Caco-2 (cell line): Measurements from ENCODE around the gene TDP2. TPM values are rescaled to one million over a fixed set of nuclear protein-coding genes. Genes with fewer than 3 reads are reported as not detected.
"Not testable (repeated sequence)": the region's sequence is repeated elsewhere in the genome, so short reads cannot be mapped to it uniquely, and the experiment has no call there.

Experiments used
- BruUV-seq: library from RNA; stranded (reverse); fragments of 400-500 nt; replicated peaks from 2 replicates; lab custom pipeline; 2021; lab: Mats Ljungman, UMichigan
- CTCF ChIA-PET: fragments of 300-600 bp; sonication (Branson Sonifier 250); formaldehyde crosslinking; loops from one replicate; lab custom pipeline; 2022; ENCODE audit warnings: antibody characterized with exemption; lab: Charles Lee
- POLR2A ChIA-PET: fragments of 300-600 bp; sonication (Branson Sonifier 250); formaldehyde crosslinking; loops from one replicate; lab custom pipeline; 2022; ENCODE audit warnings: antibody characterized with exemption; lab: Charles Lee
- DNase-seq, 2 experiments: peaks; one replicate each; pipeline versions ENCODE4 v3.0.0 to v3.0.0-alpha.2; 2020 to 2022
- H3K27me3 ChIP-seq: replicated peaks from 2 replicates; pipeline ENCODE4 v1.6.0; 2011; ENCODE audit warnings: low read length; ENCODE audit not compliant: control insufficient read depth, insufficient read depth
- H3K36me3 ChIP-seq: 2 replicates; pipeline ENCODE4 v1.5.1; 2011; ENCODE audit warnings: low read length; ENCODE audit not compliant: control insufficient read depth, insufficient read depth
- H3K4me1 ChIP-seq: fragments of 250-450 bp; sonication (Bioruptor Pico); 2 replicates; pipeline ENCODE4 v1.5.1; 2020; ENCODE audit warnings: mild to moderate bottlenecking
- H3K4me3 ChIP-seq: 2 replicates; pipeline ENCODE4 v1.5.1; 2011; ENCODE audit warnings: low read depth, mild to moderate bottlenecking, control low read depth, low read length
- H3K9me3 ChIP-seq: fragments of 250-450 bp; sonication (Bioruptor Pico); 2 replicates; pipeline ENCODE4 v1.5.1; 2020; ENCODE audit warnings: mild to moderate bottlenecking, moderate library complexity
- H3K27ac Mint-ChIP-seq: one replicate; pipeline ENCODE4 v1.8.0; 2022; ENCODE audit warnings: mixed read lengths; ENCODE audit not compliant: unreplicated experiment
- H3K27me3 Mint-ChIP-seq: one replicate; pipeline ENCODE4 v1.8.0; 2022; ENCODE audit warnings: mixed read lengths; ENCODE audit not compliant: insufficient read depth, unreplicated experiment
- H3K36me3 Mint-ChIP-seq: one replicate; pipeline ENCODE4 v1.8.0; 2022; ENCODE audit warnings: mild to moderate bottlenecking, mixed read lengths; ENCODE audit not compliant: insufficient read depth, unreplicated experiment
- H3K4me1 Mint-ChIP-seq: one replicate; pipeline ENCODE4 v1.8.0; 2022; ENCODE audit warnings: low read depth, mixed read lengths; ENCODE audit not compliant: unreplicated experiment
- H3K4me3 Mint-ChIP-seq: one replicate; pipeline ENCODE4 v1.8.0; 2022; ENCODE audit warnings: mild to moderate bottlenecking, moderate library complexity, mixed read lengths; ENCODE audit not compliant: unreplicated experiment
- H3K9me3 Mint-ChIP-seq: one replicate; pipeline ENCODE4 v1.8.0; 2022; ENCODE audit warnings: mixed read lengths; ENCODE audit not compliant: unreplicated experiment
- intact Hi-C: fragments of 100-400 bp; cut with micrococcal nuclease; formaldehyde crosslinking; loops from one replicate; pipeline ENCODE4 v1.10.0; 2022; ENCODE audit not compliant: unreplicated experiment
- total RNA-seq: library from RNA; stranded (reverse); gene quantifications from 2 replicates; pipeline ENCODE4 v1.2.3, GENCODE V29; 2022
- TF ChIP-seq, protein P1 (sequence below), 2 experiments: fragments of 200-600 bp in 1 of 2; IDR thresholded peaks; 1 replicate in 1 of 2; 2 replicates in 1 of 2; pipeline versions ENCODE4 v1.5.1 to v1.8.0; 2011 to 2022; ENCODE audit warnings: antibody characterized with exemption in 1 of 2, control low read depth in 1 of 2, inconsistent platforms in 1 of 2, low read depth in 1 of 2, low read length in 1 of 2, mild to moderate bottlenecking in 1 of 2, moderate library complexity in 1 of 2; ENCODE audit not compliant: insufficient read depth in 1 of 2, severe bottlenecking in 1 of 2, unreplicated experiment in 1 of 2

Gene TDP2
- total RNA-seq, 1 experiment from 2014 or later: 46.7 TPM

DNA sequence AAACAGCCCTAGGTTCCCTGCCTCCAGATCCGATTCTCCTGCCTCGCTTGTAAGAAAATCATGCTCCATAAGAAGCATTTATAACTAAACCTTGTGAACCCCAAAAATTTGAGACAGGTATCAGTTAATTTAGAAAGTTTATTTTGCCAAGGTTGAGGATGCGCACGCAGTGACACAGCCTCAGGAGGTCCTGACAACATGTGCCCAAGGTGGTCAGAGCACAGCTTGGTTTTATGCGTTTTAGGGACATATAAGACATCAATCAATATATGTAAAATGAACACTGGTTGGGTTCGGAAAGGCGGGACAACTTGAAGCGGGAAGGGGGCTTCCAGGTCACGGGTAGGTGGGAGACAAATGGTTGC is 2.3 kb upstream of the TDP2 start:
- Mint-ChIP-seq H3K36me3 (peaks cover 41% of the 10 kb centered on the region), H3K27me3 (no peaks in the 10 kb centered on the region), H3K9me3 (no peaks in the 10 kb centered on the region), H3K4me3 (peak overlapping the region; percentile 85), H3K4me1 (peaks cover 18% of the 10 kb centered on the region), H3K27ac (peak overlapping the region; percentile 94)
- Histone ChIP-seq H3K4me3 (no peak overlapping the region), H3K36me3 (no peaks in the 10 kb centered on the region), H3K4me1 (peaks cover 12% of the 10 kb centered on the region), H3K27me3 (no peaks in the 10 kb centered on the region), H3K9me3 (peaks cover 23% of the 10 kb centered on the region)
- TF ChIP-seq, protein P1, sequence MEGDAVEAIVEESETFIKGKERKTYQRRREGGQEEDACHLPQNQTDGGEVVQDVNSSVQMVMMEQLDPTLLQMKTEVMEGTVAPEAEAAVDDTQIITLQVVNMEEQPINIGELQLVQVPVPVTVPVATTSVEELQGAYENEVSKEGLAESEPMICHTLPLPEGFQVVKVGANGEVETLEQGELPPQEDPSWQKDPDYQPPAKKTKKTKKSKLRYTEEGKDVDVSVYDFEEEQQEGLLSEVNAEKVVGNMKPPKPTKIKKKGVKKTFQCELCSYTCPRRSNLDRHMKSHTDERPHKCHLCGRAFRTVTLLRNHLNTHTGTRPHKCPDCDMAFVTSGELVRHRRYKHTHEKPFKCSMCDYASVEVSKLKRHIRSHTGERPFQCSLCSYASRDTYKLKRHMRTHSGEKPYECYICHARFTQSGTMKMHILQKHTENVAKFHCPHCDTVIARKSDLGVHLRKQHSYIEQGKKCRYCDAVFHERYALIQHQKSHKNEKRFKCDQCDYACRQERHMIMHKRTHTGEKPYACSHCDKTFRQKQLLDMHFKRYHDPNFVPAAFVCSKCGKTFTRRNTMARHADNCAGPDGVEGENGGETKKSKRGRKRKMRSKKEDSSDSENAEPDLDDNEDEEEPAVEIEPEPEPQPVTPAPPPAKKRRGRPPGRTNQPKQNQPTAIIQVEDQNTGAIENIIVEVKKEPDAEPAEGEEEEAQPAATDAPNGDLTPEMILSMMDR (IDR thresholded peaks at IDR 0.05; ENCODE audit: insufficient read depth in 1 of 2, low read depth in 1 of 2, low read length in 1 of 2, severe bottlenecking in 1 of 2, unreplicated experiment in 1 of 2): no peak
- DNase-seq: no peak
- POLR2A ChIA-PET: no interaction called here
- intact Hi-C loops: no loop called here
- CTCF ChIA-PET: interaction anchor here (1.3 kb wide), 1 partner anchor 88 kb away, joined by 3 read pairs; no protein-coding TSS in a partner anchor
- BruUV-seq: no TSS peak

DNA sequence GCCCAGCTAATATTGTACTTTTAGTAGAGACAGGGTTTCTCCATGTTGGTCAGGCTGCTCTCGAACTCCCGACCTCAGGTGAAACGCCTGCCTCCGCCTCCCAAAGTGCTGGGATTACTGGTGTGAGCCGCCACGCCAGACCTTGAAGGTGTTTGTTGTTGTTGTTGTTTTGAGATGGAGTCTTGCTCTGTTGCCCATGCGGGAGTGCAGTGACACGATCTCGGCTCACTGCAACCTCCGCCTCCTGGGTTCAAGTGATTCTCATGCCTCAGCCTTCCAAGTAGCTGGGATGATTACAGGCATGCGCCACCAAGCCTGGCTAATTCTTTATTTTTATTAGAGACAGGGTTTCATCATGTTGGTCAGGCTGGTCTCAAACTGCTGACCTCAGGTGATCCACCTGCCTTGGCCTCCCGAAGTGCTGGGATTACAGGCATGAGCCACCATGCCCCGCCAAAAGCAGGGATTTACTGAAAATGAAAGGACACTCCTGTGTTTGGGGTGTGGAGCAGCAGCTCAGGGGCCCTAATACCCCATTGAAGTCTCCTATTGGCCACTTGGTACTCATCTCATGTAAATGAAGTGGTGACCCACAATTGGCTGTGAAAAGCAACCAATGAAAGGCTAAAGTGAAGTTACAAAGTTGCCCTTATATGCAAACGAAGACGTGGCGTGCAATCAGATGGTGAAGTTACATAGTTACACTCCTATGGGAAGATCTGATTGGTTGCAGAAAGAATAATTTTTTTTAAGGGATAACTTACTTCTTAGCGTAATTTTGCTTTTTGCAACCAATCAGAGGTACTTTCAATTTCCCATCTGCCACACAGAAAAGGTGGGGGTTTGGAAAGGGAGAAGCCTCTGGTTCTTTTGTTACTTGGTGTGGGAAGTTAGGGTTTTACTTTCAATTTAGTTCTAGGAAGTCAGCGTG is 1.6 kb upstream of the TDP2 start:
- H3K27me3 Mint-ChIP-seq, H3K27me3 ChIP-seq, H3K36me3 ChIP-seq, H3K9me3 Mint-ChIP-seq, BruUV-seq, intact Hi-C loops, POLR2A ChIA-PET: not testable (repeated sequence)
- Histone ChIP-seq H3K9me3 (peaks cover 16% of the 10 kb centered on the region), H3K4me3 (peak overlapping the region; percentile 90), H3K4me1 (peaks cover 18% of the 10 kb centered on the region)
- H3K36me3 Mint-ChIP-seq: peaks cover 48% of the 10 kb centered on the region
- CTCF ChIA-PET: interaction anchor here (1.3 kb wide), 1 partner anchor 87 kb away, joined by 3 read pairs; no protein-coding TSS in a partner anchor
- H3K27ac Mint-ChIP-seq: peak overlapping the region; percentile 94
- peak; percentile 49 to 71 for DNase-seq
- peak overlapping the region; percentile 85 for H3K4me3 Mint-ChIP-seq
- peaks cover 18% of the 10 kb centered on the region for H3K4me1 Mint-ChIP-seq

DNA sequence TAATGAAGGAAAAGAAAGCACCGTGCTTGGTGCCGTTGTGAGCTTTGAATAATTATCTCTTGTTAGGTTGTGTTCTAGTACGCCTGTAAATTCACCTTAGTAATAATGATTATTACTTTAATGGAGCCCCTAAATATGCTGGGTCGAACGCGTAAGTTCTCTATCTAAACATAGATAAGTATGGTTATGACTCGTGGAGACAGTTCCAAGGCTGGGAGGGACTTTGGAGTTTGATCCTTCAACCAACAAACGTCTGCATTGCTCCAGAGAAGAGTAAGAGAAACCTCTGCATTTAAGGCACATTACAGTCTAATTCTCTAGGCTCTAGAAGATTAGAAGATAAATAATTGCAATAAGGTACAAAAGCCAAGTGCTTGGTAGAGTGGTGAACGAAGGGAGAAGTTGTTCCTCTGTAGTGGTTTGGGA is 692 bp upstream of the TDP2 start:
- CTCF ChIA-PET: interaction anchor here (1.4 kb wide), 2 partner anchors 84 to 86 kb away, joined by 3 to 10 read pairs; no protein-coding TSS in a partner anchor
- POLR2A ChIA-PET: interaction anchor here (0.6 to 1.7 kb wide), 5 partner anchors 16 to 223 kb away, joined by 3 to 4 read pairs (median 4); partner anchors contain the start of gene KIAA0319
- DNase-seq: peak; percentile 65 to 71
- H3K4me3 ChIP-seq: peak overlapping the region; percentile 90
- no peaks in the 10 kb centered on the region for H3K36me3 ChIP-seq
- H3K27ac Mint-ChIP-seq: peak overlapping the region; percentile 94
- no peaks in the 10 kb centered on the region for H3K27me3 ChIP-seq
- peaks cover 57% of the 10 kb centered on the region for H3K36me3 Mint-ChIP-seq
- no peaks in the 10 kb centered on the region for H3K9me3 Mint-ChIP-seq
- H3K27me3 Mint-ChIP-seq: no peaks in the 10 kb centered on the region
- TF ChIP-seq, protein P1 (IDR thresholded peaks at IDR 0.05; ENCODE audit: insufficient read depth in 1 of 2, low read depth in 1 of 2, low read length in 1 of 2, severe bottlenecking in 1 of 2, unreplicated experiment in 1 of 2): no peak
- intact Hi-C loops: loop anchor here (1.0 to 2.0 kb wide), 4 partner anchors 21 to 163 kb away; partner anchors contain the start of gene KIAA0319
- H3K4me1 Mint-ChIP-seq: peaks cover 26% of the 10 kb centered on the region
- BruUV-seq: TSS peak; percentile 77
- H3K4me3 Mint-ChIP-seq: peak overlapping the region; percentile 85
- peaks cover 28% of the 10 kb centered on the region for H3K4me1 ChIP-seq
- H3K9me3 ChIP-seq: peaks cover 7% of the 10 kb centered on the region; the same call in 1 of the 2 replicates
